Vagina (tissue), 2 donors: ENCODE results near the gene SLC66A2.

Experiments
- CTCF ChIP-seq, 3 experiments: fragments of 450-650 bp in 2 of 3; fragments of 200-600 bp in 1 of 3; sonication (generic) in 1 of 3; IDR thresholded peaks; one replicate each; pipeline ENCODE4 v1.5.1; 2017 to 2019; ENCODE audit warnings: antibody characterized with exemption in 3 of 3, mild to moderate bottlenecking in 2 of 3, moderate library complexity in 2 of 3
- POLR2A ChIP-seq, 2 donors: fragments of 450-650 bp; IDR thresholded peaks; one replicate each; pipeline ENCODE4 v1.6.1; 2017; ENCODE audit warnings: antibody characterized with exemption in 2 of 2, mild to moderate bottlenecking in 2 of 2, moderate library complexity in 2 of 2
- POLR2AphosphoS5 ChIP-seq, 2 donors: sonication (generic); formaldehyde crosslinking; IDR thresholded peaks; one replicate each; pipeline ENCODE4 v1.9.0; 2017; ENCODE audit warnings: antibody characterized with exemption in 2 of 2, mild to moderate bottlenecking in 2 of 2, low read depth in 1 of 2; ENCODE audit not compliant: insufficient read depth in 1 of 2

- no peak for TF ChIP-seq CTCF (IDR thresholded peaks at IDR 0.05)
- TF ChIP-seq POLR2A (IDR thresholded peaks at IDR 0.05), result no peak
- no peak for TF ChIP-seq POLR2AphosphoS5 (IDR thresholded peaks at IDR 0.05; ENCODE audit: insufficient read depth in 1 of 2, low read depth in 1 of 2)
Observed at GRCh38 chr18:79863161-79864005, 88.1 kb downstream of the SLC66A2 start.
